ENCODE results near the gene CACNA2D3. TPM values are rescaled to one million over a fixed set of nuclear protein-coding genes. Genes with fewer than 3 reads are reported as not detected.

Gene CACNA2D3
- total and polyA plus RNA-seq, 4 donors = 0.06 to 0.37 (median 0.08) TPM; not detected in 1

GRCh38 chr3:54889731-54890130 is 767.4 kb downstream of the CACNA2D3 start:
- no peaks in the 10 kb centered on the region for H3K4me1 ChIP-seq (ENCODE audit: control insufficient read depth in 4 of 4, insufficient read depth in 4 of 4, low read length in 3 of 4)
- H3K4me3 ChIP-seq (ENCODE audit: low read depth in 1 of 3, low read length in 3 of 3) = no peak overlapping the region
- 75% methylated on average over 3 of the region's 3 CpGs for WGBS
- H3K27me3 ChIP-seq (ENCODE audit: control insufficient read depth in 4 of 4, insufficient read depth in 4 of 4, low read length in 3 of 4) = peaks cover 0 to 2% (median 0%) of the 10 kb centered on the region in 4 donors
- TF ChIP-seq YY1 (IDR thresholded peaks at IDR 0.05) (no peak), NR2F2 (IDR thresholded peaks at IDR 0.05) (no peak), GABPA (IDR thresholded peaks at IDR 0.05 in 1 of 2, conservative IDR thresholded peaks at IDR 0.05 in 1 of 2) (no peak), EGR1 (IDR thresholded peaks at IDR 0.05; ENCODE audit: low read depth in 2 of 2) (no peak), RXRA (IDR thresholded peaks at IDR 0.05) (no peak), FOXA2 (IDR thresholded peaks at IDR 0.05) (no peak), SP1 (IDR thresholded peaks at IDR 0.05) (no peak), MAX (IDR thresholded peaks at IDR 0.05) (no peak), HNF4G (IDR thresholded peaks at IDR 0.05) (no peak), HNF4A (conservative IDR thresholded peaks at IDR 0.05) (no peak), FOXA1 (IDR thresholded peaks at IDR 0.05) (no peak)
- DNase-seq (ENCODE audit: low spot score) = no peak
- no peaks in the 10 kb centered on the region for H3K36me3 ChIP-seq (ENCODE audit: control insufficient read depth in 4 of 4, insufficient read depth in 3 of 4, low read depth in 1 of 4, low read length in 3 of 4)
- no peak overlapping the region for H3K9ac ChIP-seq (ENCODE audit: low read depth in 1 of 2, low read length in 2 of 2)
- H3K9me3 ChIP-seq (ENCODE audit: control insufficient read depth in 4 of 4, low read length in 3 of 4) = no peaks in the 10 kb centered on the region
- no peak overlapping the region for H3K27ac ChIP-seq (ENCODE audit: low read depth in 1 of 2, low read length in 2 of 2)

GRCh38 chr3:54891540-54891897 is 769.2 kb downstream of the CACNA2D3 start:
- H3K9me3 ChIP-seq (ENCODE audit: control insufficient read depth in 4 of 4, low read length in 3 of 4) = no peaks in the 10 kb centered on the region
- no peak overlapping the region for H3K4me3 ChIP-seq (ENCODE audit: low read depth in 1 of 3, low read length in 3 of 3)
- no peak overlapping the region for H3K9ac ChIP-seq (ENCODE audit: low read depth in 1 of 2, low read length in 2 of 2)
- H3K4me1 ChIP-seq (ENCODE audit: control insufficient read depth in 4 of 4, insufficient read depth in 4 of 4, low read length in 3 of 4) = no peaks in the 10 kb centered on the region
- no peak for TF ChIP-seq FOXA2 (IDR thresholded peaks at IDR 0.05)
- TF ChIP-seq JUND (IDR thresholded peaks at IDR 0.05) = peak; percentile 84 to 86
- TF ChIP-seq RAD21 (IDR thresholded peaks at IDR 0.05) = peak; percentile 16 to 25
- TF ChIP-seq HNF4A (conservative IDR thresholded peaks at IDR 0.05) = no peak
- peak; percentile 1 for TF ChIP-seq CTCF (IDR thresholded peaks at IDR 0.05; ENCODE audit: low read depth, low read length, missing input control)
- H3K36me3 ChIP-seq (ENCODE audit: control insufficient read depth in 4 of 4, insufficient read depth in 3 of 4, low read depth in 1 of 4, low read length in 3 of 4) = no peaks in the 10 kb centered on the region
- H3K27me3 ChIP-seq (ENCODE audit: control insufficient read depth in 4 of 4, insufficient read depth in 4 of 4, low read length in 3 of 4) = no peaks in the 10 kb centered on the region
- DNase-seq (ENCODE audit: low spot score) = no peak
- H3K27ac ChIP-seq (ENCODE audit: low read depth in 1 of 2, low read length in 2 of 2) = no peak overlapping the region
- 48% methylated on average over 5 of the region's 5 CpGs for WGBS

- no peak for DNase-seq (ENCODE audit: low spot score)
- WGBS = 95% methylated on average over 2 of the region's 2 CpGs
Measured at GRCh38 chr3:54892168-54892567, 769.8 kb downstream of the CACNA2D3 start.

More at GRCh38 chr3:54892168-54892567, 769.8 kb downstream of the CACNA2D3 start:
- Histone ChIP-seq H3K4me1 (ENCODE audit: control insufficient read depth in 4 of 4, insufficient read depth in 4 of 4, low read length in 3 of 4) (no peaks in the 10 kb centered on the region), H3K9ac (ENCODE audit: low read depth in 1 of 2, low read length in 2 of 2) (no peak overlapping the region), H3K27me3 (ENCODE audit: control insufficient read depth in 4 of 4, insufficient read depth in 4 of 4, low read length in 3 of 4) (no peaks in the 10 kb centered on the region), H3K9me3 (ENCODE audit: control insufficient read depth in 4 of 4, low read length in 3 of 4) (no peaks in the 10 kb centered on the region), H3K27ac (ENCODE audit: low read depth in 1 of 2, low read length in 2 of 2) (no peak overlapping the region), H3K4me3 (ENCODE audit: low read depth in 1 of 3, low read length in 3 of 3) (no peak overlapping the region), H3K36me3 (ENCODE audit: control insufficient read depth in 4 of 4, insufficient read depth in 3 of 4, low read depth in 1 of 4, low read length in 3 of 4) (no peaks in the 10 kb centered on the region)
- TF ChIP-seq GABPA (IDR thresholded peaks at IDR 0.05 in 1 of 2, conservative IDR thresholded peaks at IDR 0.05 in 1 of 2) (no peak), TAF1 (conservative IDR thresholded peaks at IDR 0.05) (no peak), FOXA2 (IDR thresholded peaks at IDR 0.05) (no peak), YY1 (IDR thresholded peaks at IDR 0.05) (no peak), JUND (IDR thresholded peaks at IDR 0.05) (no peak), RXRA (IDR thresholded peaks at IDR 0.05) (no peak), ATF3 (IDR thresholded peaks at IDR 0.05) (no peak), RAD21 (IDR thresholded peaks at IDR 0.05) (no peak), ZBTB33 (IDR thresholded peaks at IDR 0.05) (no peak), REST (IDR thresholded peaks at IDR 0.05) (no peak), HNF4G (IDR thresholded peaks at IDR 0.05) (no peak), CTCF (IDR thresholded peaks at IDR 0.05; ENCODE audit: low read depth, low read length, missing input control) (no peak), SP1 (IDR thresholded peaks at IDR 0.05) (no peak), HNF4A (conservative IDR thresholded peaks at IDR 0.05) (no peak)
